ENCODE data around the gene GID8. TPM values are rescaled to one million over a fixed set of nuclear protein-coding genes. Genes with fewer than 3 reads are reported as not detected.

GID8 gene
- total and polyA plus RNA-seq, 2 experiments from 2014 or later = 17.6 to 31.0 TPM

GRCh38 chr20:62905536-62906117 is 32.3 kb upstream of the GID8 start:
- TF ChIP-seq EZH2phosphoT487 (IDR thresholded peaks at IDR 0.05; ENCODE audit: insufficient read depth, low read depth) = no peak
- no peak for TF ChIP-seq EZH2 (IDR thresholded peaks at IDR 0.05; ENCODE audit: insufficient read depth, poor library complexity, severe bottlenecking)
- Histone ChIP-seq H3K9ac (no peak overlapping the region), H3F3A (ENCODE audit: insufficient read depth) (peaks cover 21% of the 10 kb centered on the region), H3K27ac (no peak overlapping the region), H3K4me3 (no peak overlapping the region), H3K79me2 (ENCODE audit: insufficient read depth) (peaks cover 73% of the 10 kb centered on the region), H3K9me2 (ENCODE audit: insufficient read depth) (no peaks in the 10 kb centered on the region), H3K4me2 (ENCODE audit: unreplicated experiment) (no peak overlapping the region), H4K20me1 (ENCODE audit: insufficient read depth) (peaks cover 2% of the 10 kb centered on the region; the same call in 1 of the 2 replicates), H3K4me1 (ENCODE audit: insufficient read depth) (no peaks in the 10 kb centered on the region), H2AFZ (no peak overlapping the region), H3K27me3 (replicated peaks; ENCODE audit: insufficient read depth) (no peaks in the 10 kb centered on the region), H3K36me3 (ENCODE audit: low read depth) (peaks cover 69% of the 10 kb centered on the region), H3K9me3 (ENCODE audit: low read depth) (no peaks in the 10 kb centered on the region)
- WGBS, 2 experiments (ENCODE audit: low coverage in 1 of 2, low lambda C conversion rate in 2 of 2, missing lambda C conversion rate in 2 of 2) = 90 to 92% methylated on average over 17 of the region's 17 CpGs
- in situ Hi-C loops (cut with MboI) = no loop called here
- DNase-seq = no peak

GRCh38 chr20:62906209-62906608 is 31.7 kb upstream of the GID8 start:
- H3K9ac ChIP-seq = no peak overlapping the region
- 90 to 91% methylated on average over 16 of the region's 16 CpGs for WGBS, 2 experiments (ENCODE audit: low coverage in 1 of 2, low lambda C conversion rate in 2 of 2, missing lambda C conversion rate in 2 of 2)
- H3K4me3 ChIP-seq = no peak overlapping the region
- no peak overlapping the region for H3K27ac ChIP-seq
- H3K79me2 ChIP-seq (ENCODE audit: insufficient read depth) = peaks cover 79% of the 10 kb centered on the region
- H3K27me3 ChIP-seq (replicated peaks; ENCODE audit: insufficient read depth) = no peaks in the 10 kb centered on the region
- TF ChIP-seq EZH2 (IDR thresholded peaks at IDR 0.05; ENCODE audit: insufficient read depth, poor library complexity, severe bottlenecking) (no peak), EZH2phosphoT487 (IDR thresholded peaks at IDR 0.05; ENCODE audit: insufficient read depth, low read depth) (no peak)
- no peaks in the 10 kb centered on the region for H3K9me3 ChIP-seq (ENCODE audit: low read depth)
- no peak for DNase-seq
- peaks cover 15% of the 10 kb centered on the region for H3F3A ChIP-seq (ENCODE audit: insufficient read depth)
- H3K4me2 ChIP-seq (ENCODE audit: unreplicated experiment) = no peak overlapping the region
- H3K36me3 ChIP-seq (ENCODE audit: low read depth) = peaks cover 67% of the 10 kb centered on the region
- H3K4me1 ChIP-seq (ENCODE audit: insufficient read depth) = no peaks in the 10 kb centered on the region
- no peaks in the 10 kb centered on the region for H3K9me2 ChIP-seq (ENCODE audit: insufficient read depth)
- in situ Hi-C loops (cut with MboI) = no loop called here
- peaks cover 2% of the 10 kb centered on the region; the same call in 1 of the 2 replicates for H4K20me1 ChIP-seq (ENCODE audit: insufficient read depth)
- no peak overlapping the region for H2AFZ ChIP-seq

- Histone ChIP-seq H3K4me3 (no peak overlapping the region), H3F3A (ENCODE audit: insufficient read depth) (peaks cover 9% of the 10 kb centered on the region), H3K79me2 (ENCODE audit: insufficient read depth) (peaks cover 85% of the 10 kb centered on the region), H4K20me1 (ENCODE audit: insufficient read depth) (peaks cover 2% of the 10 kb centered on the region; the same call in 1 of the 2 replicates), H2AFZ (no peak overlapping the region), H3K9me3 (ENCODE audit: low read depth) (no peaks in the 10 kb centered on the region), H3K27ac (no peak overlapping the region), H3K9ac (no peak overlapping the region), H3K9me2 (ENCODE audit: insufficient read depth) (no peaks in the 10 kb centered on the region), H3K4me1 (ENCODE audit: insufficient read depth) (no peaks in the 10 kb centered on the region), H3K36me3 (ENCODE audit: low read depth) (peaks cover 61% of the 10 kb centered on the region), H3K4me2 (ENCODE audit: unreplicated experiment) (no peak overlapping the region), H3K27me3 (replicated peaks; ENCODE audit: insufficient read depth) (no peaks in the 10 kb centered on the region)
- DNase-seq = no peak
- in situ Hi-C loops (cut with MboI) = no loop called here
- no peak for TF ChIP-seq EZH2phosphoT487 (IDR thresholded peaks at IDR 0.05; ENCODE audit: insufficient read depth, low read depth)
- no peak for TF ChIP-seq EZH2 (IDR thresholded peaks at IDR 0.05; ENCODE audit: insufficient read depth, poor library complexity, severe bottlenecking)
- 92 to 93% methylated on average over 31 of the region's 31 CpGs for WGBS, 2 experiments (ENCODE audit: low coverage in 1 of 2, low lambda C conversion rate in 2 of 2, missing lambda C conversion rate in 2 of 2)
These were observed 31.1 kb upstream of the GID8 start for GRCh38 chr20:62906647-62907375.

GRCh38 chr20:62907384-62908317 is 30.3 kb upstream of the GID8 start:
- Histone ChIP-seq H4K20me1 (ENCODE audit: insufficient read depth) (peaks cover 2% of the 10 kb centered on the region; the same call in 1 of the 2 replicates), H3K9ac (no peak overlapping the region), H3F3A (ENCODE audit: insufficient read depth) (peaks cover 4% of the 10 kb centered on the region), H3K4me3 (no peak overlapping the region), H3K4me1 (ENCODE audit: insufficient read depth) (no peaks in the 10 kb centered on the region), H3K36me3 (ENCODE audit: low read depth) (peaks cover 55% of the 10 kb centered on the region), H3K27ac (no peak overlapping the region), H3K27me3 (replicated peaks; ENCODE audit: insufficient read depth) (no peaks in the 10 kb centered on the region), H3K9me3 (ENCODE audit: low read depth) (no peaks in the 10 kb centered on the region), H2AFZ (no peak overlapping the region), H3K79me2 (ENCODE audit: insufficient read depth) (peaks cover 94% of the 10 kb centered on the region), H3K9me2 (ENCODE audit: insufficient read depth) (no peaks in the 10 kb centered on the region), H3K4me2 (ENCODE audit: unreplicated experiment) (no peak overlapping the region)
- whole genome bisulfite sequencing, 2 experiments (ENCODE audit: low coverage in 1 of 2, low lambda C conversion rate in 2 of 2, missing lambda C conversion rate in 2 of 2) = 73 to 77% methylated on average over 16 of the region's 16 CpGs
- in situ Hi-C loops (cut with MboI) = no loop called here
- peak; percentile 22 for DNase-seq
- TF ChIP-seq EZH2 (IDR thresholded peaks at IDR 0.05; ENCODE audit: insufficient read depth, poor library complexity, severe bottlenecking) (no peak), EZH2phosphoT487 (IDR thresholded peaks at IDR 0.05; ENCODE audit: insufficient read depth, low read depth) (no peak)

All from GM23248 (cell line).